Testis (tissue), 3 donors: ENCODE data around the gene EIF4G3. TPM values are rescaled to one million over a fixed set of nuclear protein-coding genes. Genes with fewer than 3 reads are reported as not detected.

Source experiments
- DNase-seq: peaks from one replicate; pipeline ENCODE4 v3.0.0-alpha.2; 2019
- H3K27ac ChIP-seq, 2 donors: fragments of 200-600 bp; sonication (generic); one replicate each; pipeline ENCODE4 v1.5.1; 2019
- H3K27me3 ChIP-seq: fragments of 200-600 bp; sonication (generic); one replicate; pipeline ENCODE4 v1.5.1; 2019
- H3K36me3 ChIP-seq: fragments of 200-600 bp; sonication (generic); one replicate; pipeline ENCODE4 v1.5.1; 2017; ENCODE audit warnings: low read depth; ENCODE audit errors: missing control alignments
- H3K4me1 ChIP-seq: fragments of 200-600 bp; sonication (generic); one replicate; pipeline ENCODE4 v1.5.1; 2019
- H3K4me3 ChIP-seq, 2 donors: fragments of 200-600 bp; sonication (generic); one replicate each; pipeline ENCODE4 v1.5.1; 2017 to 2019
- H3K9me3 ChIP-seq: fragments of 200-600 bp; sonication (generic); one replicate; pipeline ENCODE4 v1.5.1; 2017
- CTCF ChIP-seq, 3 experiments: fragments of 450-650 bp in 2 of 3; fragments of 200-600 bp in 1 of 3; sonication (generic) in 1 of 3; IDR thresholded peaks; one replicate each; pipeline ENCODE4 v1.5.1; 2016 to 2019; ENCODE audit warnings: antibody characterized with exemption in 3 of 3, mild to moderate bottlenecking in 2 of 3, moderate library complexity in 1 of 3
- POLR2A ChIP-seq: fragments of 450-650 bp; IDR thresholded peaks from one replicate; pipeline ENCODE4 v1.6.1; 2017; ENCODE audit warnings: antibody characterized with exemption, mild to moderate bottlenecking, moderate library complexity
- WGBS, 2 donors: methylation state at CpG; one replicate each; pipeline ENCODE4 v1.1.5; 2018; 5-methylcytosine and 5-hydroxymethylcytosine counted together
- intact Hi-C: fragments of 100-400 bp; cut with DNase I; formaldehyde crosslinking; loops from one replicate; pipeline ENCODE4 v1.15.1; 2023; ENCODE audit warnings: low total_unique reads
- polyA plus RNA-seq: library from polyadenylated mRNA; stranded (reverse); fragments of 350-450 nt; fragmentation: Illumina TruSeq; extraction: RNeasy Lipid Tissue Mini Kit (QIAGEN cat#74804); gene quantifications from one replicate; pipeline ENCODE4 v1.2.3, GENCODE V29; 2014; ENCODE audit warnings: low read depth, low replicate concordance; ENCODE audit not compliant: insufficient read depth
- total RNA-seq, 2 donors: library from RNA; depleted of rRNA; stranded (reverse); fragments of >200 nt; gene quantifications; one replicate each; pipeline ENCODE4 v1.2.3, GENCODE V29; 2016

Gene EIF4G3
- total and polyA plus RNA-seq, 3 donors from 2014 or later: 146 to 198 (median 165) TPM

DNA sequence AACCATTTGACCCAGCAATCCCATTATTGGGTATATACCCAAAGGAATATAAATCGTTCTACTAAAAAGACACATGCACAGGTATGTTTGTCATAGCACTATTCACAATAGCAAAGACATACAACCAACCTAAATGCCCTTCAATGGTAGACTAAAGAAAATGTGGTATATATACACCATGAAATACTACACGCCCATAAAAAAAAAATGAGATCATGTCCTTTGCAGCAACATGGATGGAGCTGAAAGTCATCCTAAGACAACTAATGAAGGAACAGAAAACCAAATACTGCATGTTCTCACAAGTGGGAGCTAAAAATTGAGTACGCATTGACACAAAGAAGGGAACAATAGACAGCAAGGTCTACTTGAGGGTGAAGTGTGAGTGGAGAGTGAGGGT, 72.0 kb downstream of the EIF4G3 start:
- H3K36me3 ChIP-seq: no peaks in the 10 kb centered on the region
- H3K9me3 ChIP-seq: no peaks in the 10 kb centered on the region
- WGBS, 2 donors: 96 to 97% methylated on average over 3 of the region's 3 CpGs
- H3K27ac ChIP-seq: no peak overlapping the region
- no peak for DNase-seq
- no peak overlapping the region for H3K4me3 ChIP-seq
- TF ChIP-seq CTCF (IDR thresholded peaks at IDR 0.05): no peak
- no peak for TF ChIP-seq POLR2A
- H3K27me3 ChIP-seq: no peaks in the 10 kb centered on the region
- intact Hi-C loops: no loop called here
- no peaks in the 10 kb centered on the region for H3K4me1 ChIP-seq

- Histone ChIP-seq H3K9me3 (no peaks in the 10 kb centered on the region), H3K27ac (no peak overlapping the region)
- DNase-seq: no peak
These were observed 76.2 kb downstream of the EIF4G3 start for GRCh38 chr1:21100481-21100921.

DNA sequence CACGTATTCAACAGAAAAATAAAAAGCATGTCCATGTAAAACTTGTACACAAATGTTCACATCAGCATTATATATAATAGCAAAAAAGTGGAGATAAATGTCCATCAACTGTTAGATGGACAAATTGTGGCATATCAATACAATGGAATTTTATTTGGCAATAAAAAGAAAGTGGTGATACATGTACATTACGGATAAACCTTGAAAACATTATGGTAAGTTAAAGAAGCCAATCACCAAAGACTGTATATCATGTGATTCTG, 76.9 kb downstream of the EIF4G3 start:
- Histone ChIP-seq H3K4me1 (no peaks in the 10 kb centered on the region), H3K27ac (no peak overlapping the region), H3K36me3 (no peaks in the 10 kb centered on the region), H3K4me3 (no peak overlapping the region), H3K27me3 (no peaks in the 10 kb centered on the region), H3K9me3 (no peaks in the 10 kb centered on the region)
- TF ChIP-seq POLR2A: no peak
- no peak for TF ChIP-seq CTCF (IDR thresholded peaks at IDR 0.05)
- 92 to 93% methylated on average over 2 of the region's 2 CpGs for WGBS, 2 donors
- intact Hi-C loops: no loop called here
- DNase-seq: no peak

More at GRCh38 chr1:21100481-21100921, 76.2 kb downstream of the EIF4G3 start:
- no peaks in the 10 kb centered on the region for H3K36me3 ChIP-seq
- H3K4me1 ChIP-seq: no peaks in the 10 kb centered on the region
- 65 to 74% methylated on average over 5 of the region's 5 CpGs for WGBS, 2 donors
- no peak overlapping the region for H3K4me3 ChIP-seq
- intact Hi-C loops: no loop called here
- TF ChIP-seq CTCF (IDR thresholded peaks at IDR 0.05): no peak
- TF ChIP-seq POLR2A: no peak
- H3K27me3 ChIP-seq: no peaks in the 10 kb centered on the region

DNA sequence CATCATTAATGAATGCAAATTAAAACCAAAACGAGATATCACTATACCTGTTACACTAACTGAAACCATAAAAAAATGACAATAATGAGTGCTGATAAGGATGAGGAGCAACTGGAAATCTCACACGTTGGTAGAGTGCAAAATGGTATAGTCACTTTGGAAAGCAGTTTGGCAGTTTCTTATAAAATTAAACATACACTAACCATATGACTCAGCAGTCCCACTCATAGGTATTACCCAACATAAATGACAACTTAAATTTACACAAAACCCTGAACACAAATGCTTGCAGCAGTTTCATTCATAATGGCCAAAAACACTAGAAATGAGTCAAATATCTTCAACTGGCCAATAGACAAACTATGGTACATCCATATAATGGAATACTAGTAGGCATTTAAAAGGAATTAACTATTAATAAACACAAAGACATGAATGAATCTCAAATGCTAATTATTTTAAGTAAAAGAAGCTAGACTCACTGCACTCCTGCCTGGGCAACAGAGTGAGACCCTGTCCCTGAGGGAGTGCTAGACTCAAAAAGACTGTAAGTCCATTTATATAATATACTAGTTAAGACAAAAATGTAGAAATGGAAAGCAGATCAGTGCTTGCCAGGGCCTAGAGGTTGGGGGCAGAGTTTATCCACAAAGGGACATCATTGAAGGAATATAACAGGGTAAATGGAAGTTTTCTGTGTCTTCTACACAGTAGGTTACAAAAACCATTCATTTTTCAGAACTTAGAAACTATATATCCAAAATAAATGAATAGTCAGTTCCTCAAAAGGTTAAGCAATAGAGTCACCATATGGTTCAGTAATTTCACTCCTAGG, 77.4 kb downstream of the EIF4G3 start:
- 84 to 88% methylated on average over 2 of the region's 2 CpGs for WGBS, 2 donors
- TF ChIP-seq CTCF (IDR thresholded peaks at IDR 0.05): no peak
- no peak for TF ChIP-seq POLR2A
- H3K27me3 ChIP-seq: no peaks in the 10 kb centered on the region
- H3K36me3 ChIP-seq: no peaks in the 10 kb centered on the region
- H3K4me3 ChIP-seq: no peak overlapping the region
- H3K9me3 ChIP-seq: no peaks in the 10 kb centered on the region
- no peak overlapping the region for H3K27ac ChIP-seq
- no peak for DNase-seq
- intact Hi-C loops: no loop called here
- H3K4me1 ChIP-seq: no peaks in the 10 kb centered on the region
